CD14-positive monocyte (primary cell): ENCODE measurements around the gene CAMTA1. TPM values are rescaled to one million over a fixed set of nuclear protein-coding genes. Genes with fewer than 3 reads are reported as not detected.

ENCODE experiments used
- DNase-seq, 3 donors: peaks; one replicate each; pipeline ENCODE4 v3.0.0-alpha.2; 2011 to 2022
- H2AFZ ChIP-seq: 2 replicates; pipeline ENCODE4 v1.6.0; 2012; ENCODE audit warnings: mild to moderate bottlenecking, low read depth, low read length, inconsistent platforms; ENCODE audit not compliant: insufficient read depth, poor library complexity, severe bottlenecking
- H3K27ac ChIP-seq, 2 donors: 1 replicate in 1 of 2; 2 replicates in 1 of 2; pipeline ENCODE4 v1.5.1; 2012 to 2013; ENCODE audit warnings: low read length in 2 of 2, control low read depth in 1 of 2, inconsistent platforms in 1 of 2, low read depth in 1 of 2, mild to moderate bottlenecking in 1 of 2
- H3K27me3 ChIP-seq, 2 donors: one replicate each; pipeline versions ENCODE4 v1.6.0 to v1.6.1; 2011 to 2013; ENCODE audit warnings: low read length in 2 of 2; ENCODE audit not compliant: control insufficient read depth in 2 of 2, insufficient read depth in 2 of 2
- H3K36me3 ChIP-seq, 2 donors: replicated peaks in 1 of 2; 1 replicate in 1 of 2; 2 replicates in 1 of 2; pipeline versions ENCODE4 v1.5.1 to v1.6.1; 2012 to 2013; ENCODE audit warnings: low read length in 2 of 2, control low read depth in 1 of 2, inconsistent platforms in 1 of 2, mild to moderate bottlenecking in 1 of 2; ENCODE audit not compliant: insufficient read depth in 2 of 2, control insufficient read depth in 1 of 2
- H3K4me1 ChIP-seq, 2 donors: 1 replicate in 1 of 2; 2 replicates in 1 of 2; pipeline versions ENCODE4 v1.5.1 to v1.6.1; 2012 to 2013; ENCODE audit warnings: low read length in 2 of 2, control low read depth in 1 of 2, inconsistent platforms in 1 of 2, mild to moderate bottlenecking in 1 of 2, moderate library complexity in 1 of 2; ENCODE audit not compliant: insufficient read depth in 2 of 2, control insufficient read depth in 1 of 2
- H3K4me2 ChIP-seq: replicated peaks from 2 replicates; pipeline ENCODE3; 2012; ENCODE audit warnings: low read length, moderate library complexity, mild to moderate bottlenecking; ENCODE audit not compliant: poor library complexity, severe bottlenecking; ENCODE audit errors: extremely low read depth
- H3K4me3 ChIP-seq, 3 experiments: fragments of 200-600 bp in 1 of 3; sonication (generic) in 1 of 3; replicated peaks in 1 of 3; 1 replicate in 2 of 3; 2 replicates in 1 of 3; pipeline ENCODE4 v1.5.1; 2011 to 2013; ENCODE audit warnings: low read length in 3 of 3, mild to moderate bottlenecking in 3 of 3, control low read depth in 2 of 3, low read depth in 2 of 3, inconsistent platforms in 1 of 3, moderate library complexity in 1 of 3
- H3K79me2 ChIP-seq: 2 replicates; pipeline ENCODE4 v1.6.0; 2012; ENCODE audit warnings: mild to moderate bottlenecking, control low read depth, inconsistent platforms, low read length, moderate library complexity; ENCODE audit not compliant: insufficient read depth
- H3K9ac ChIP-seq: 2 replicates; pipeline ENCODE4 v1.6.0; 2017; ENCODE audit warnings: low read length, mild to moderate bottlenecking; ENCODE audit not compliant: insufficient read depth, poor library complexity, severe bottlenecking
- H3K9me3 ChIP-seq, 2 donors: replicated peaks in 1 of 2; 1 replicate in 1 of 2; 2 replicates in 1 of 2; pipeline versions ENCODE4 v1.5.1 to v1.6.1; 2012 to 2013; ENCODE audit warnings: low read length in 2 of 2, control low read depth in 1 of 2; ENCODE audit not compliant: control insufficient read depth in 1 of 2, insufficient read depth in 1 of 2
- H4K20me1 ChIP-seq: 2 replicates; pipeline ENCODE4 v1.6.0; 2012; ENCODE audit warnings: mild to moderate bottlenecking, low read length, control low read depth, moderate library complexity; ENCODE audit not compliant: insufficient read depth
- H3K27ac Mint-ChIP-seq, 7 donors: one replicate each; pipeline ENCODE4 v1.8.0; 2020; ENCODE audit warnings: mild to moderate bottlenecking in 7 of 7, mixed read lengths in 7 of 7, moderate library complexity in 6 of 7, inconsistent platforms in 2 of 7
- H3K27me3 Mint-ChIP-seq, 3 donors: one replicate each; pipeline ENCODE4 v1.8.0; 2021 to 2022; ENCODE audit warnings: low read depth in 3 of 3, mild to moderate bottlenecking in 3 of 3, mixed read lengths in 3 of 3, moderate library complexity in 3 of 3, inconsistent platforms in 1 of 3
- H3K36me3 Mint-ChIP-seq, 2 donors: one replicate each; pipeline ENCODE4 v1.8.0; 2020; ENCODE audit warnings: mixed read lengths in 2 of 2, inconsistent platforms in 1 of 2, mild to moderate bottlenecking in 1 of 2
- H3K4me1 Mint-ChIP-seq: one replicate; pipeline ENCODE4 v1.8.0; 2020; ENCODE audit warnings: mild to moderate bottlenecking, mixed read lengths
- H3K4me3 Mint-ChIP-seq, 2 donors: one replicate each; pipeline ENCODE4 v1.8.0; 2020; ENCODE audit warnings: mild to moderate bottlenecking in 2 of 2, mixed read lengths in 2 of 2, moderate library complexity in 1 of 2
- H3K9me3 Mint-ChIP-seq, 7 donors: one replicate each; pipeline ENCODE4 v1.8.0; 2020 to 2022; ENCODE audit warnings: mixed read lengths in 7 of 7, mild to moderate bottlenecking in 6 of 7, moderate library complexity in 6 of 7, inconsistent platforms in 2 of 7
- CTCF ChIP-seq: fragments of 200-600 bp; IDR thresholded peaks from one replicate; pipeline ENCODE4 v1.8.0; 2022; ENCODE audit warnings: antibody characterized with exemption, mild to moderate bottlenecking
- WGBS: methylation state at CpG from one replicate; pipeline ENCODE4 v1.1.5; 2013; ENCODE audit warnings: missing lambda C conversion rate; ENCODE audit not compliant: insufficient coverage; 5-methylcytosine and 5-hydroxymethylcytosine counted together
- intact Hi-C, 2 donors: fragments of 100-400 bp; cut with micrococcal nuclease; formaldehyde crosslinking; loops; one replicate each; pipeline versions ENCODE4 v1.15.0 to v1.15.1; 2023
- polyA plus RNA-seq, 3 donors: library from polyadenylated mRNA; depleted of rRNA in 1 of 3; unstranded in 2 of 3; stranded (reverse) in 1 of 3; fragments of 300-500 nt in 2 of 3; fragments of >200 nt in 1 of 3; fragmentation: Illumina TruSeq in 2 of 3; gene quantifications; 1 replicate in 2 of 3; 2 replicates in 1 of 3; pipeline ENCODE4 v1.2.3, GENCODE V29; 2012 to 2021

CAMTA1 gene
- polyA plus RNA-seq, 3 donors = 52.0 to 89.6 (median 78.3) TPM

GRCh38 chr1:7582460-7582972, 797.3 kb downstream of the CAMTA1 start:
- Histone ChIP-seq H3K27me3 (no peaks in the 10 kb centered on the region), H3K79me2 (no peaks in the 10 kb centered on the region), H2AFZ (no peak overlapping the region), H3K36me3 (no peaks in the 10 kb centered on the region), H3K4me2 (no peak overlapping the region), H3K4me1 (no peaks in the 10 kb centered on the region), H3K27ac (no peak overlapping the region), H4K20me1 (no peaks in the 10 kb centered on the region), H3K9ac (no peak overlapping the region), H3K4me3 (no peak overlapping the region), H3K9me3 (no peaks in the 10 kb centered on the region)
- Mint-ChIP-seq H3K4me1 (no peaks in the 10 kb centered on the region), H3K4me3 (no peak overlapping the region), H3K27me3 (peaks cover 0 to 9% (median 7%) of the 10 kb centered on the region in 3 donors), H3K9me3 (no peaks in the 10 kb centered on the region), H3K36me3 (no peaks in the 10 kb centered on the region), H3K27ac (peak overlapping the region in 1 of 7 donors; percentile 63)
- intact Hi-C loops = no loop called here
- TF ChIP-seq CTCF = no peak
- 89% methylated on average over 4 of the region's 4 CpGs for WGBS
- no peak for DNase-seq

- H3K9me3 Mint-ChIP-seq = no peaks in the 10 kb centered on the region
- TF ChIP-seq CTCF = no peak
- Histone ChIP-seq H3K4me2 (no peak overlapping the region), H2AFZ (no peak overlapping the region), H3K4me3 (no peak overlapping the region), H3K27me3 (no peaks in the 10 kb centered on the region), H3K79me2 (no peaks in the 10 kb centered on the region), H3K9me3 (no peaks in the 10 kb centered on the region), H3K27ac (no peak overlapping the region), H3K4me1 (no peaks in the 10 kb centered on the region), H3K9ac (no peak overlapping the region), H4K20me1 (no peaks in the 10 kb centered on the region), H3K36me3 (no peaks in the 10 kb centered on the region)
- WGBS = 89% methylated on average over 11 of the region's 15 CpGs
- H3K27ac Mint-ChIP-seq = no peak overlapping the region
- H3K4me3 Mint-ChIP-seq = no peak overlapping the region
- peaks cover 0 to 9% (median 7%) of the 10 kb centered on the region in 3 donors for H3K27me3 Mint-ChIP-seq
- intact Hi-C loops = no loop called here
- no peaks in the 10 kb centered on the region for H3K36me3 Mint-ChIP-seq
- H3K4me1 Mint-ChIP-seq = no peaks in the 10 kb centered on the region
- no peak for DNase-seq
These were observed 798.2 kb downstream of the CAMTA1 start for GRCh38 chr1:7583291-7584096.
